Tibial artery (tissue), 4 donors: ENCODE data around the gene KIF4B.

Experiments used
- DNase-seq, 2 donors: peaks; one replicate each; pipeline ENCODE4 v3.0.0-alpha.2; 2019
- H3K27ac ChIP-seq, 2 donors: fragments of 200-600 bp; sonication (generic) in 1 of 2; 1 replicate in 1 of 2; 2 replicates in 1 of 2; pipeline ENCODE4 v1.5.1; 2018 to 2019; ENCODE audit warnings: mild to moderate bottlenecking in 1 of 2
- H3K27me3 ChIP-seq, 2 donors: fragments of 200-600 bp; sonication (generic) in 1 of 2; one replicate each; pipeline versions ENCODE4 v1.5.1 to v1.6.0; 2016 to 2019
- H3K36me3 ChIP-seq, 3 donors: fragments of 200-600 bp; sonication (generic) in 2 of 3; one replicate each; pipeline ENCODE4 v1.5.1; 2016 to 2019; ENCODE audit warnings: mild to moderate bottlenecking in 2 of 3
- H3K4me1 ChIP-seq, 4 donors: fragments of 200-600 bp; sonication (generic) in 2 of 4; 1 replicate in 3 of 4; 2 replicates in 1 of 4; pipeline ENCODE4 v1.5.1; 2016 to 2019
- H3K4me3 ChIP-seq, 2 donors: fragments of 200-600 bp; sonication (generic) in 1 of 2; 1 replicate in 1 of 2; 2 replicates in 1 of 2; pipeline ENCODE4 v1.5.1; 2018 to 2019; ENCODE audit warnings: mild to moderate bottlenecking in 2 of 2
- H3K9me3 ChIP-seq, 3 donors: fragments of 200-600 bp; sonication (generic) in 1 of 3; one replicate each; pipeline ENCODE4 v1.5.1; 2016 to 2019
- intact Hi-C: fragments of 100-400 bp; cut with DNase I; formaldehyde crosslinking; loops from one replicate; pipeline ENCODE4 v1.15.0; 2023; ENCODE audit warnings: low total_unique reads
- TF ChIP-seq, protein P1 (sequence below), 2 experiments: fragments of 200-600 bp in 1 of 2; fragments of 450-650 bp in 1 of 2; IDR thresholded peaks; one replicate each; pipeline ENCODE4 v1.5.1; 2017 to 2019; ENCODE audit warnings: antibody characterized with exemption in 2 of 2, mild to moderate bottlenecking in 1 of 2, moderate library complexity in 1 of 2

KIF4B gene

GRCh38 chr5:154984946-154985516 lies 28.5 kb upstream of the KIF4B start:
- Histone ChIP-seq H3K27ac (no peak overlapping the region), H3K4me1 (no peaks in the 10 kb centered on the region), H3K27me3 (no peaks in the 10 kb centered on the region), H3K9me3 (no peaks in the 10 kb centered on the region), H3K4me3 (no peak overlapping the region), H3K36me3 (no peaks in the 10 kb centered on the region)
- DNase-seq: no peak
- intact Hi-C loops: no loop called here
- TF ChIP-seq, protein P1, sequence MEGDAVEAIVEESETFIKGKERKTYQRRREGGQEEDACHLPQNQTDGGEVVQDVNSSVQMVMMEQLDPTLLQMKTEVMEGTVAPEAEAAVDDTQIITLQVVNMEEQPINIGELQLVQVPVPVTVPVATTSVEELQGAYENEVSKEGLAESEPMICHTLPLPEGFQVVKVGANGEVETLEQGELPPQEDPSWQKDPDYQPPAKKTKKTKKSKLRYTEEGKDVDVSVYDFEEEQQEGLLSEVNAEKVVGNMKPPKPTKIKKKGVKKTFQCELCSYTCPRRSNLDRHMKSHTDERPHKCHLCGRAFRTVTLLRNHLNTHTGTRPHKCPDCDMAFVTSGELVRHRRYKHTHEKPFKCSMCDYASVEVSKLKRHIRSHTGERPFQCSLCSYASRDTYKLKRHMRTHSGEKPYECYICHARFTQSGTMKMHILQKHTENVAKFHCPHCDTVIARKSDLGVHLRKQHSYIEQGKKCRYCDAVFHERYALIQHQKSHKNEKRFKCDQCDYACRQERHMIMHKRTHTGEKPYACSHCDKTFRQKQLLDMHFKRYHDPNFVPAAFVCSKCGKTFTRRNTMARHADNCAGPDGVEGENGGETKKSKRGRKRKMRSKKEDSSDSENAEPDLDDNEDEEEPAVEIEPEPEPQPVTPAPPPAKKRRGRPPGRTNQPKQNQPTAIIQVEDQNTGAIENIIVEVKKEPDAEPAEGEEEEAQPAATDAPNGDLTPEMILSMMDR (IDR thresholded peaks at IDR 0.05): no peak

- Histone ChIP-seq H3K9me3 (no peaks in the 10 kb centered on the region), H3K4me3 (no peak overlapping the region), H3K27me3 (no peaks in the 10 kb centered on the region), H3K4me1 (no peaks in the 10 kb centered on the region), H3K36me3 (no peaks in the 10 kb centered on the region), H3K27ac (no peak overlapping the region)
- intact Hi-C loops: no loop called here
- TF ChIP-seq, protein P1 (IDR thresholded peaks at IDR 0.05): no peak
- no peak for DNase-seq
Observed at GRCh38 chr5:154986151-154986550, 27.4 kb upstream of the KIF4B start.

DNA sequence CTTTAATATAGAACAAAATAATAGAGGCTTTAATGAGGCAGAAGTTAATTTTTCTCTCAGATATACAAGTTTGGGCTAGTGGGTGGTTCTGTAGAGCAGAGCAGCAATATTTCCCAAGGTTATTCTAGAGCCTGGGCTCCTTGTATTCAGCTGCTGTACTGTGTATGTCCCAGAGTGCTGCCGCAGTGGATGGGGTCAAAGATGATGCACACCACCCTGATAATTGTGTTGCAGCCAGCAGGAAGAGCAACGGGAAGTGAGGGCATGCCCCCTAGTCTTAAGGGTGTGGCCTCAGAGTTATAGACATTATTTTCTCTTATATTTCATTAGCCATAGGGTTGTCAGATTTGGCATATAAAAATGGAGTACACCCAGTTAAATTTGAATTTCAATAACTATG lies 23.9 kb upstream of the KIF4B start:
- Histone ChIP-seq H3K27ac (no peak overlapping the region), H3K27me3 (no peaks in the 10 kb centered on the region), H3K36me3 (no peaks in the 10 kb centered on the region), H3K4me1 (no peaks in the 10 kb centered on the region), H3K9me3 (no peaks in the 10 kb centered on the region), H3K4me3 (no peak overlapping the region)
- intact Hi-C loops: no loop called here
- no peak for DNase-seq
- TF ChIP-seq, protein P1 (IDR thresholded peaks at IDR 0.05): no peak

GRCh38 chr5:154993461-154993860 lies 20.1 kb upstream of the KIF4B start:
- H3K4me3 ChIP-seq: no peak overlapping the region
- H3K27me3 ChIP-seq: no peaks in the 10 kb centered on the region
- no peak for DNase-seq
- H3K4me1 ChIP-seq: no peaks in the 10 kb centered on the region
- TF ChIP-seq, protein P1 (IDR thresholded peaks at IDR 0.05): no peak
- H3K27ac ChIP-seq: no peak overlapping the region
- no peaks in the 10 kb centered on the region for H3K9me3 ChIP-seq
- no peaks in the 10 kb centered on the region for H3K36me3 ChIP-seq
- intact Hi-C loops: no loop called here

GRCh38 chr5:154995679-154996078 lies 17.9 kb upstream of the KIF4B start:
- DNase-seq: no peak

More at GRCh38 chr5:154995679-154996078, 17.9 kb upstream of the KIF4B start:
- TF ChIP-seq, protein P1 (IDR thresholded peaks at IDR 0.05): no peak
- Histone ChIP-seq H3K4me1 (no peaks in the 10 kb centered on the region), H3K27ac (no peak overlapping the region), H3K27me3 (peaks cover 0 to 2% of the 10 kb centered on the region in 2 donors), H3K4me3 (no peak overlapping the region), H3K36me3 (no peaks in the 10 kb centered on the region), H3K9me3 (no peaks in the 10 kb centered on the region)
- intact Hi-C loops: no loop called here
